SK-N-SH (cell line): ENCODE measurements around the gene SLC8A1. TPM values are rescaled to one million over a fixed set of nuclear protein-coding genes. Genes with fewer than 3 reads are reported as not detected.

Source experiments
- CTCF ChIA-PET: fragments of 300-600, 350-600 bp; formaldehyde crosslinking; extraction: SDS; loops from one replicate; lab custom pipeline; 2021; lab: Yijun Ruan, JAX
- POLR2A ChIA-PET: fragments of 350-600 bp; sonication (Branson Sonifier 250); formaldehyde crosslinking; extraction: SDS; loops from one replicate; lab custom pipeline; 2020; ENCODE audit warnings: antibody characterized with exemption, inconsistent platforms; lab: Yijun Ruan, JAX
- DNase-seq: peaks from one replicate; pipeline ENCODE4 v3.0.0; 2012
- H2AFZ ChIP-seq: fragments of 200-600 bp; sonication (generic); 2 replicates; pipeline ENCODE4 v1.8.1; 2016; ENCODE audit warnings: antibody characterized with exemption, mild to moderate bottlenecking, low read depth
- H3F3A ChIP-seq: fragments of 200-600 bp; sonication (generic); replicated peaks from 2 replicates; pipeline ENCODE3; 2016; ENCODE audit warnings: antibody characterized with exemption, mild to moderate bottlenecking; ENCODE audit not compliant: insufficient read depth
- H3K27ac ChIP-seq, 2 experiments: fragments of 200-500 bp in 1 of 2; fragments of 200-600 bp in 1 of 2; sonication (Bioruptor generic) in 1 of 2; sonication (generic), shearing (Covaris generic) in 1 of 2; 2 replicates each; pipeline versions ENCODE4 v1.5.1 to v1.6.1; 2014 to 2016; ENCODE audit warnings: low read depth in 2 of 2, inconsistent platforms in 1 of 2, low read length in 1 of 2, mild to moderate bottlenecking in 1 of 2, mixed read lengths in 1 of 2
- H3K27me3 ChIP-seq: fragments of 200-600 bp; sonication (generic), shearing (Covaris generic); 2 replicates; pipeline ENCODE4 v1.6.1; 2016; ENCODE audit warnings: mixed run types; ENCODE audit not compliant: insufficient read depth
- H3K36me3 ChIP-seq, 2 experiments: fragments of 200-500 bp in 1 of 2; fragments of 200-600 bp in 1 of 2; sonication (Bioruptor generic) in 1 of 2; sonication (generic) in 1 of 2; replicated peaks in 1 of 2; 2 replicates each; pipeline versions ENCODE3 to v1.5.1; 2014 to 2016; ENCODE audit warnings: low read length in 1 of 2, mild to moderate bottlenecking in 1 of 2; ENCODE audit not compliant: insufficient read depth in 2 of 2, control insufficient read depth in 1 of 2
- H3K4me1 ChIP-seq, 2 experiments: fragments of 200-500 bp in 1 of 2; fragments of 200-600 bp in 1 of 2; sonication (Bioruptor generic) in 1 of 2; sonication (generic), shearing (Covaris generic) in 1 of 2; 2 replicates each; pipeline versions ENCODE4 v1.5.1 to v1.6.1; 2014 to 2016; ENCODE audit warnings: low read depth in 1 of 2, low read length in 1 of 2, mixed run types in 1 of 2; ENCODE audit not compliant: insufficient read depth in 2 of 2, control insufficient read depth in 1 of 2
- H3K4me2 ChIP-seq: fragments of 200-600 bp; sonication (generic), shearing (Covaris generic); 2 replicates; pipeline ENCODE4 v1.6.1; 2017; ENCODE audit warnings: mixed run types
- H3K4me3 ChIP-seq, 2 experiments: fragments of 200-500 bp in 1 of 2; fragments of 200-600 bp in 1 of 2; sonication (Bioruptor generic) in 1 of 2; sonication (generic), shearing (Covaris generic) in 1 of 2; 2 replicates each; pipeline versions ENCODE4 v1.5.1 to v1.8.1; 2014 to 2016; ENCODE audit warnings: low read depth in 2 of 2, inconsistent platforms in 1 of 2, low read length in 1 of 2, mild to moderate bottlenecking in 1 of 2, mixed read lengths in 1 of 2, moderate library complexity in 1 of 2
- H3K79me2 ChIP-seq: fragments of 200-600 bp; sonication (generic); 2 replicates; pipeline ENCODE4 v1.8.1; 2017; ENCODE audit warnings: mild to moderate bottlenecking; ENCODE audit not compliant: insufficient read depth
- H3K9ac ChIP-seq: fragments of 200-600 bp; sonication (generic); 2 replicates; pipeline ENCODE4 v1.6.1; 2017; ENCODE audit warnings: mixed run types
- H3K9me2 ChIP-seq: fragments of 200-600 bp; sonication (generic); 2 replicates; pipeline ENCODE4 v1.6.1; 2017; ENCODE audit warnings: mixed run types
- H3K9me3 ChIP-seq: fragments of 200-600 bp; sonication (generic); 2 replicates; pipeline ENCODE4 v1.6.1; 2017; ENCODE audit warnings: mixed run types, mild to moderate bottlenecking, moderate library complexity
- H4K20me1 ChIP-seq: fragments of 200-600 bp; sonication (generic); 2 replicates; pipeline ENCODE4 v1.6.1; 2017; ENCODE audit warnings: mild to moderate bottlenecking, mixed run types; ENCODE audit not compliant: insufficient read depth
- CTCF ChIP-seq: fragments of 200-600 bp; sonication (generic); IDR thresholded peaks from 2 replicates; pipeline ENCODE4 v1.6.1; 2017; ENCODE audit warnings: antibody characterized with exemption, mild to moderate bottlenecking, moderate library complexity
- ELF1 ChIP-seq: IDR thresholded peaks from 2 replicates; pipeline ENCODE4 v1.4.0; 2012
- EP300 ChIP-seq, 2 experiments: IDR thresholded peaks; 2 replicates each; pipeline versions ENCODE4 v1.4.0 to v1.6.1; 2012; ENCODE audit warnings: borderline replicate concordance in 1 of 2, low read depth in 1 of 2, low read length in 1 of 2
- EZH2phosphoT487 ChIP-seq: fragments of 200-600 bp; sonication (generic); IDR thresholded peaks from 2 replicates; pipeline ENCODE4 v1.6.1; 2017; ENCODE audit warnings: low read depth, mixed run types, mild to moderate bottlenecking, antibody characterized with exemption, moderate library complexity, borderline replicate concordance
- FOXM1 ChIP-seq: IDR thresholded peaks from 2 replicates; pipeline ENCODE4 v1.4.0; 2012; ENCODE audit warnings: low read depth, mild to moderate bottlenecking
- GABPA ChIP-seq: IDR thresholded peaks from 2 replicates; pipeline ENCODE4 v1.4.0; 2012; ENCODE audit warnings: low read depth, mild to moderate bottlenecking
- GATA2 ChIP-seq: sonication (generic); formaldehyde crosslinking; IDR thresholded peaks from 2 replicates; pipeline ENCODE4 v1.5.0; 2020; ENCODE audit warnings: mild to moderate bottlenecking, missing genetic modification reagents
- MXI1 ChIP-seq: IDR thresholded peaks from 2 replicates; pipeline ENCODE4 v1.6.1; 2012; ENCODE audit warnings: mild to moderate bottlenecking, low read depth, low read length, improper control_type of control experiment
- NFIC ChIP-seq: IDR thresholded peaks from 2 replicates; pipeline ENCODE4 v1.4.0; 2012; ENCODE audit warnings: borderline replicate concordance
- PBX3 ChIP-seq: IDR thresholded peaks from 2 replicates; pipeline ENCODE4; 2012
- POLR2AphosphoS5 ChIP-seq: IDR thresholded peaks from 2 replicates; pipeline ENCODE4 v1.6.1; 2012; ENCODE audit warnings: low read depth, low read length
- RCOR1 ChIP-seq: fragments of 150-350 bp; IDR thresholded peaks from 2 replicates; pipeline ENCODE4 v1.6.1; 2017; ENCODE audit warnings: antibody characterized with exemption, low read length
- RFX5 ChIP-seq: IDR thresholded peaks from 2 replicates; pipeline ENCODE4 v1.6.1; 2012; ENCODE audit warnings: mild to moderate bottlenecking, improper control_type of control experiment, low read length
- SIN3A ChIP-seq: IDR thresholded peaks from 2 replicates; pipeline ENCODE4 v1.6.1; 2012; ENCODE audit warnings: low read depth, mild to moderate bottlenecking, low read length, moderate library complexity, borderline replicate concordance
- SMC3 ChIP-seq: IDR thresholded peaks from 2 replicates; pipeline ENCODE4 v1.6.1; 2012; ENCODE audit warnings: low read depth, low read length, improper control_type of control experiment
- TAF1 ChIP-seq: IDR thresholded peaks from 2 replicates; pipeline ENCODE4 v1.6.1; 2012; ENCODE audit warnings: low read depth, mild to moderate bottlenecking, low read length, moderate library complexity, borderline replicate concordance
- TCF12 ChIP-seq: IDR thresholded peaks from 2 replicates; pipeline ENCODE4 v1.4.0; 2012
- TEAD4 ChIP-seq: IDR thresholded peaks from 2 replicates; pipeline ENCODE4 v1.4.0; 2012; ENCODE audit warnings: mild to moderate bottlenecking, borderline replicate concordance; ENCODE audit not compliant: insufficient read depth
- YY1 ChIP-seq: IDR thresholded peaks from 2 replicates; pipeline ENCODE4 v1.4.0; 2012; ENCODE audit warnings: low read depth, mild to moderate bottlenecking
- WGBS: methylation state at CpG from one replicate; pipeline ENCODE4 v1.1.6; 2017; ENCODE audit warnings: low lambda C conversion rate; 5-methylcytosine and 5-hydroxymethylcytosine counted together
- polyA plus RNA-seq, 3 experiments: library from polyadenylated mRNA; depleted of rRNA; stranded (reverse); fragments of >200 nt; gene quantifications; 2 replicates each; pipeline ENCODE4 v1.2.3, GENCODE V29; 2012

Gene SLC8A1
- polyA plus RNA-seq, 1 of the 3 experiments (the other 2 are of a cell fraction): 3.2 TPM

GRCh38 chr2:40127146-40127545, 324.7 kb downstream of the SLC8A1 start:
- WGBS: 92% methylated on average over 3 of the region's 3 CpGs
- POLR2A ChIA-PET: interaction anchor here (0.6 kb wide), 1 partner anchor 8 kb away, joined by 4 read pairs; no protein-coding TSS in a partner anchor
- Histone ChIP-seq H3K4me1 (peaks cover 12 to 65% of the 10 kb centered on the region in 2 experiments), H3K27me3 (no peaks in the 10 kb centered on the region), H3K9me2 (no peaks in the 10 kb centered on the region), H2AFZ (peak overlapping the region; percentile 49; the same call in 1 of the 2 replicates), H3K4me2 (peak overlapping the region; percentile 46), H3K9me3 (no peaks in the 10 kb centered on the region), H3K27ac (peak overlapping the region in 1 of 2 experiments; percentile 84; a peak in 3 of 4 replicates), H4K20me1 (no peaks in the 10 kb centered on the region), H3K4me3 (no peak overlapping the region), H3K79me2 (no peaks in the 10 kb centered on the region), H3F3A (peaks cover 33% of the 10 kb centered on the region), H3K9ac (peak overlapping the region; percentile 44), H3K36me3 (no peaks in the 10 kb centered on the region)
- TF ChIP-seq GABPA: no peak
- no peak for TF ChIP-seq PBX3
- TF ChIP-seq YY1: no peak
- TF ChIP-seq GATA2 (CRISPR knock-in tag): no peak
- TF ChIP-seq ELF1: no peak
- TF ChIP-seq MXI1: no peak
- no peak for TF ChIP-seq NFIC
- no peak for DNase-seq
- CTCF ChIA-PET: no interaction called here

- Histone ChIP-seq H3K36me3 (no peaks in the 10 kb centered on the region), H3K9me2 (no peaks in the 10 kb centered on the region), H3F3A (peaks cover 33% of the 10 kb centered on the region), H3K4me1 (peaks cover 12 to 65% of the 10 kb centered on the region in 2 experiments), H3K4me2 (peak overlapping the region; percentile 11; the same call in 1 of the 2 replicates), H3K9ac (peak overlapping the region; percentile 4; the same call in 1 of the 2 replicates), H4K20me1 (no peaks in the 10 kb centered on the region), H3K27ac (peak overlapping the region in 1 of 2 experiments; percentile 84; a peak in 2 of 4 replicates), H2AFZ (no peak overlapping the region), H3K9me3 (no peaks in the 10 kb centered on the region), H3K4me3 (no peak overlapping the region), H3K79me2 (no peaks in the 10 kb centered on the region), H3K27me3 (no peaks in the 10 kb centered on the region)
- ChIA-PET POLR2A (no interaction called here), CTCF (no interaction called here)
- DNase-seq: no peak
- TF ChIP-seq TCF12 (0 out of 2 replicates have a peak, but pooled peaks have one; percentile 16), EZH2phosphoT487 (no peak), EP300 (IDR thresholded peaks at IDR 0.05; ENCODE audit: borderline replicate concordance in 1 of 2, low read depth in 1 of 2, low read length in 1 of 2) (0 out of 4 replicates have a peak, but pooled peaks of 1 of the 2 experiments have one; percentile 15)
- 68% methylated on average over 3 of the region's 3 CpGs for WGBS
Measured at GRCh38 chr2:40126006-40126405, 325.9 kb downstream of the SLC8A1 start.

GRCh38 chr2:40123746-40124145, 328.1 kb downstream of the SLC8A1 start:
- peaks cover 32% of the 10 kb centered on the region for H3F3A ChIP-seq
- peaks cover 3 to 52% of the 10 kb centered on the region in 2 experiments for H3K4me1 ChIP-seq
- ChIA-PET CTCF (no interaction called here), POLR2A (no interaction called here)
- no peaks in the 10 kb centered on the region for H3K9me2 ChIP-seq
- H3K4me2 ChIP-seq: peak overlapping the region; percentile 50
- peak overlapping the region; percentile 30 to 43; a peak in 3 of 4 replicates for H3K27ac ChIP-seq
- no peaks in the 10 kb centered on the region for H3K27me3 ChIP-seq
- H3K4me3 ChIP-seq: no peak overlapping the region
- no peaks in the 10 kb centered on the region for H3K36me3 ChIP-seq
- H3K9ac ChIP-seq: peak overlapping the region; percentile 1; the same call in 1 of the 2 replicates
- no peak for DNase-seq
- 89% methylated on average over 3 of the region's 3 CpGs for WGBS
- H2AFZ ChIP-seq: peak overlapping the region; percentile 44; the same call in 1 of the 2 replicates
- no peaks in the 10 kb centered on the region for H3K79me2 ChIP-seq
- no peaks in the 10 kb centered on the region for H4K20me1 ChIP-seq
- no peaks in the 10 kb centered on the region for H3K9me3 ChIP-seq
- no peak for TF ChIP-seq NFIC
- no peak for TF ChIP-seq RFX5
- TF ChIP-seq PBX3: no peak
- no peak for TF ChIP-seq TAF1
- TF ChIP-seq GATA2 (CRISPR knock-in tag): no peak
- TF ChIP-seq FOXM1: no peak
- no peak for TF ChIP-seq SMC3
- no peak for TF ChIP-seq SIN3A
- no peak for TF ChIP-seq MXI1
- TF ChIP-seq CTCF: no peak
- no peak for TF ChIP-seq POLR2AphosphoS5
- TF ChIP-seq RCOR1: no peak
- no peak for TF ChIP-seq TEAD4
